ENCODE measurements around the gene GTF2H1.
A peak's percentile ranks its signal among the peaks of the same experiment; 100 is the strongest.

GTF2H1 gene

GRCh38 chr11:18321969-18322711, at the start of gene GTF2H1, which contains the start of gene HPS5:
TSS of gene GTF2H1 (plus strand) at chr11:18322567. CDS start at chr11:18333075, 10,508 bp downstream.
TSS of gene HPS5 (minus strand) at chr11:18322140. CDS start at chr11:18317858, 4,282 bp downstream.
- peak within 1 kb of the TSS; percentile 81 for H3K4me3 ChIP-seq (ENCODE audit: low read depth, low read length)
- in situ Hi-C loops (cut with HindIII; ENCODE audit: low sequenced_read_pairs): no loop called here
- TF ChIP-seq CTCF (IDR thresholded peaks at IDR 0.05; ENCODE audit: low read depth, low read length): no peak
- DNase-seq (ENCODE audit: low read depth, low spot score): peak; percentile 98

GRCh38 chr11:18277565-18278271, 44.6 kb upstream of the GTF2H1 start:
- no peak for TF ChIP-seq CTCF (IDR thresholded peaks at IDR 0.05; ENCODE audit: low read depth, low read length)
- H3K4me3 ChIP-seq (ENCODE audit: low read depth, low read length): no peak overlapping the region
- DNase-seq (ENCODE audit: low read depth, low spot score): no peak
- in situ Hi-C loops (cut with HindIII; ENCODE audit: low sequenced_read_pairs): no loop called here

GRCh38 chr11:18280438-18281045, 41.8 kb upstream of the GTF2H1 start:
- TF ChIP-seq CTCF (IDR thresholded peaks at IDR 0.05; ENCODE audit: low read depth, low read length): no peak
- H3K4me3 ChIP-seq (ENCODE audit: low read depth, low read length): no peak overlapping the region
- no peak for DNase-seq (ENCODE audit: low read depth, low spot score)
- in situ Hi-C loops (cut with HindIII; ENCODE audit: low sequenced_read_pairs): no loop called here

GRCh38 chr11:18282626-18283025, 39.7 kb upstream of the GTF2H1 start:
- no peak overlapping the region for H3K4me3 ChIP-seq (ENCODE audit: low read depth, low read length)
- TF ChIP-seq CTCF (IDR thresholded peaks at IDR 0.05; ENCODE audit: low read depth, low read length): no peak
- DNase-seq (ENCODE audit: low read depth, low spot score): no peak
- in situ Hi-C loops (cut with HindIII; ENCODE audit: low sequenced_read_pairs): no loop called here

GRCh38 chr11:18285841-18286240, 36.5 kb upstream of the GTF2H1 start:
- TF ChIP-seq CTCF (IDR thresholded peaks at IDR 0.05; ENCODE audit: low read depth, low read length): no peak
- in situ Hi-C loops (cut with HindIII; ENCODE audit: low sequenced_read_pairs): no loop called here
- H3K4me3 ChIP-seq (ENCODE audit: low read depth, low read length): no peak overlapping the region

GRCh38 chr11:18288911-18289310, 33.5 kb upstream of the GTF2H1 start:
- no peak for TF ChIP-seq CTCF (IDR thresholded peaks at IDR 0.05; ENCODE audit: low read depth, low read length)
- in situ Hi-C loops (cut with HindIII; ENCODE audit: low sequenced_read_pairs): no loop called here
- no peak for DNase-seq (ENCODE audit: low read depth, low spot score)
- H3K4me3 ChIP-seq (ENCODE audit: low read depth, low read length): no peak overlapping the region

More at GRCh38 chr11:18285841-18286240, 36.5 kb upstream of the GTF2H1 start:
- DNase-seq (ENCODE audit: low read depth, low spot score): no peak

All from astrocyte of the spinal cord (primary cell).